Fibroblast of pulmonary artery (primary cell): ENCODE measurements around the gene PNLIPRP2.

Experiments used
- DNase-seq: peaks from one replicate; pipeline ENCODE4 v3.0.0-alpha.2; 2010; ENCODE audit warnings: low read depth
- H3K4me3 ChIP-seq: replicated peaks from 2 replicates; pipeline ENCODE4 v1.5.1; 2011; ENCODE audit warnings: low read depth, mild to moderate bottlenecking, control low read depth, low read length, moderate library complexity
- TF ChIP-seq, protein P1 (sequence below): IDR thresholded peaks from 2 replicates; pipeline ENCODE4 v1.5.1; 2011; ENCODE audit warnings: mild to moderate bottlenecking, control low read depth, low read length, inconsistent platforms; ENCODE audit errors: missing control alignments

PNLIPRP2 gene

DNA sequence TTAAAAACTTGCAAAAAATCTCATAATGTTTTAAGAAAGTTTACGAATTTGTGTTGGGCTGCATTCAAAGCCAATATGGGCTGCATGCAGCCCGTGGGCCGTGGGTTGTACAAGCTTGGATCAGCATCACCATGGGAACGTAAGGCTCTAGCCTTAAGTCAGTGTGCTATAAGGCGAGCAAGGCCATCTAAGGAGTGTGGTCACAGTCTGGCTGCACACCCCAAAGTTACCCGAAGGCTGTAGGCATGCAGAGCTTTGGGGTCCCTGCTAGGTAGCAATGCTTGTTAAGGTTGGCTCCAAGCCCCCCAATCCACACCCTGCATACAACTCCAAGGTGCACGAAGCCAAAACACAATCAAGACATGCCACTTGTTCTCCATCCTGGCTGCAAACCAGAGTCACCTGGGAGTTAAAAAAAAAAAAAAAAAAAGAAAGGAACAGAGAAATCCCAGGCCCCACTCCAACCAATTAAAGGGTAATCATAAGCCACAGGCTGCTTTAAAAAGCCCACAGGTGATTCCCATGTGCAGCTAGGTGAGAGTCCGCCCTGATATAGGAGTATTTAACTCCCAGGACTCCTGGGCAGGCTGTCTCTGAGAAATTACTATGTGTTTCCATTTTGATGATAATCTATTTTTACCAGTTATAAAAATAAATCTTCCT, 8.5 kb upstream of the PNLIPRP2 start:
- no peak for DNase-seq
- TF ChIP-seq, protein P1, sequence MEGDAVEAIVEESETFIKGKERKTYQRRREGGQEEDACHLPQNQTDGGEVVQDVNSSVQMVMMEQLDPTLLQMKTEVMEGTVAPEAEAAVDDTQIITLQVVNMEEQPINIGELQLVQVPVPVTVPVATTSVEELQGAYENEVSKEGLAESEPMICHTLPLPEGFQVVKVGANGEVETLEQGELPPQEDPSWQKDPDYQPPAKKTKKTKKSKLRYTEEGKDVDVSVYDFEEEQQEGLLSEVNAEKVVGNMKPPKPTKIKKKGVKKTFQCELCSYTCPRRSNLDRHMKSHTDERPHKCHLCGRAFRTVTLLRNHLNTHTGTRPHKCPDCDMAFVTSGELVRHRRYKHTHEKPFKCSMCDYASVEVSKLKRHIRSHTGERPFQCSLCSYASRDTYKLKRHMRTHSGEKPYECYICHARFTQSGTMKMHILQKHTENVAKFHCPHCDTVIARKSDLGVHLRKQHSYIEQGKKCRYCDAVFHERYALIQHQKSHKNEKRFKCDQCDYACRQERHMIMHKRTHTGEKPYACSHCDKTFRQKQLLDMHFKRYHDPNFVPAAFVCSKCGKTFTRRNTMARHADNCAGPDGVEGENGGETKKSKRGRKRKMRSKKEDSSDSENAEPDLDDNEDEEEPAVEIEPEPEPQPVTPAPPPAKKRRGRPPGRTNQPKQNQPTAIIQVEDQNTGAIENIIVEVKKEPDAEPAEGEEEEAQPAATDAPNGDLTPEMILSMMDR: no peak
- no peak overlapping the region for H3K4me3 ChIP-seq

DNA sequence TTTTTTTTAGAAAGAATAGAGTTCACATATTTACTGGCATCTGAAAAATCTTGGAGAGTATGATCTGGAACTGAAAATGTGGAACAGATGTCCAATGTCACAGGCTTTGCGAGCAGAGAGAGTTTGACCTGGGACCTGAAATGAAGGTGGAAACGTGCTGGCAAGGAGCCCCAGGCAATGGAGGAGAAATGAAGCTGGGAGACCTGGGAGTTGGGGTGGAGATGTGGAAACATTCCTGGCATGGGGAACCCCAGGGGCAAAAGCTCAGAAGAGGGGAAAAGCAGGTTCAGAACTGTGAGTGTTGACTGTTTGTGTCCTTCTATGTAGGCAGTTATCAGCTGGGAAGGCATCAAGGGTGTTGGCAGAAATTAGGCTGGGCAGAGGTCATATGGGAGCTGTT, 7.3 kb upstream of the PNLIPRP2 start:
- no peak overlapping the region for H3K4me3 ChIP-seq
- no peak for DNase-seq
- TF ChIP-seq, protein P1: no peak

DNA sequence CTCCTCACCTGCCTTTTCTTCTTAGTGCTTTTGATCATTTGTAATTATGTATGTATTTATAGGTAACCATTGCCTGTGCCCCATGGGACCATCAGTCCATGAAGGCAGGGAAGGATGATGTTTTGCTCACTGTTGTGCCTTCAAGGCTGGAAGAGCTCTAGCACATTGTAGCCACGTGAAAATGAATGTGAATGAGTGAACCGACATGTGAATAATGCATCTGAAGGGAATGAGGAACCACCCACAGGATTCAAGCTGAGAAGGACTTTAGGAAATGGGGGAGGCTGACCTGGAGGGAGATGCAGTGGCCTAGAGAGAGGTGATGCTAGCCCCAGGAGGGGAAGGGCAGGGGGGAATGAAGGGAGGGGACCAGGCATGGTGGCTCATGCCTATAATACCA, 6.0 kb upstream of the PNLIPRP2 start:
- H3K4me3 ChIP-seq: no peak overlapping the region
- no peak for DNase-seq
- TF ChIP-seq, protein P1: no peak

DNA sequence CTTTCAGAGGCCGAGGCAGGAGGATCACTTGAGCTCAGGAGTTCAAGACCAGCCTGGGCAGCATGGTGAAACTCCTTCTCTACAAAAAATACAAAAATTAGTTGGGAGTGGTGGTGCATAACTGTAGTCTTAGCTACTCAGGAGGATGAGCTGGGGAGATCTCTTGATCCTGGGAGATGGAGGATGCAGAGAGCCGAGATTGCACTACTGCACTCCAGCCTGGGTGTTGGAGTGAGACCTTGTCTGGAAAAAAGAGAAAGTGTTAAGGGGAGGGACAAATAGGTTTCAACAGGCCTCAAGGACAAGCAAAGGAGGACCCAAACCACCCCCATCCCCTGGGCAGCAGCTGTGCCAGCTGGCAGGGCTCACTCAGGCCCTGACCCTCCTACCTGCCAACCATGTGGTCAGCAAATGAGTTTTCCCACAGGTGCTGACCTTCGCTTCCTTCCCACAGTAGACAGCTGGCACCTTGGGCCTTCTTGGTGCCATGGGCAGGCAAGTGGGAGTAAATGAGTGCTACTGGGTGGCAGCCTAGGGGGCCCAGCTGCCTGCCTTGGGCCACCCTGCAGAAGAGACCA, 5.5 kb upstream of the PNLIPRP2 start:
- H3K4me3 ChIP-seq: no peak overlapping the region
- no peak for DNase-seq
- TF ChIP-seq, protein P1: no peak

DNA sequence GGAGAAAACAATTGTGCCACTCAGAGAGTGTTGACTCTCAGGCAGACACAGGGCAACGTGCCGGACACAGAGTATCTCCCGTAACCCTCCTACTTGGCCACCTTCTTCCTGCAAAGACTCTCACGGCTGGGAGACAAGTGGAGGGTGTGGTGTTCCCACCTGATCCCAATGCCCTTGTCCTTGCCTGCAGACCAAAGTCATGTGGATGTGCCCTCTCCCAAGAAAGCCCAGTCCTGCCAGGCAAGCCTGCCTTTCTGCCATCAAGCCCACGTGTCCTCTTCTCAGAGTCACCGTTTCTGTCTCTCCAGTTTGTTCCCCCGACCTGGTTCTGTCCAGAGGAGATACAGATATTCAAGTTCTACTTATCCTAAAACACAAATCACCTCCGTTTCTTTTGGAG, 723 bp downstream of the PNLIPRP2 start:
- DNase-seq: no peak
- TF ChIP-seq, protein P1: no peak
- no peak overlapping the region for H3K4me3 ChIP-seq

DNA sequence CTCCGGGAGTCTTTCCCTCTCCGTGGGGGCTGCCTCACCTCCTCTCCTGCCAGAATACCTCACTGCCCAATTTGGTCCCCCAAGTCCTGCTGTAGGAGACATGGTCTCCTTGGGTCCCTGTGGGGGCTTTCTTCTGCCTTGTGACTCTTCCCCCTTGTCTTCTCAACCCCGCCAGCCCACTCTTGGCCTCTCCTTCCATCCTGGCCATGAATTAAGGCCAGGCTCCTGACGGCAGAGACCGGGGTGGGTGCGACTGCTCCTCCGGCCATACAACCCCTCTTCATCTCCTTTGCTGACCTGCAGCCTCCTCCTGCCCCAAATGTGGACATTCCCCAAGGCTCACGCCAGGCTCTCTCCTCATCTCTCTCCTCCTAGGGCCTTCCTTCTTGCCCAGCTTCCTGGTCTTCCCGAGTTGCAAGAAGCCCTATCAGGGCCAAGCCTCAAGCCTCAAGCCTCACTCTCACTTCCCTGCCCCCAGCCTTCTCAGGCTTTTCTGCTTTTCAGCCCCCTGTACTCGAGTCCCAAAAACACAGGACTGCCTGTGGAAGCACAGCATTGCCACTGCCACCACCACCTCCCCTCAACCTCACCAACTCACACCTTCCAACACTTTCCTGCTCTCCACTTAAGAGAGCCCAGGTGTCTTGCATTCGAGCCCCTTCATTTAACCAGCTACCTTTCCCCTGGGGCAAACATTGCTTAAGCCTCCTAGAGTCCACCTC, 1.3 kb downstream of the PNLIPRP2 start:
- H3K4me3 ChIP-seq: no peak overlapping the region
- TF ChIP-seq, protein P1: no peak
- DNase-seq: no peak

DNA sequence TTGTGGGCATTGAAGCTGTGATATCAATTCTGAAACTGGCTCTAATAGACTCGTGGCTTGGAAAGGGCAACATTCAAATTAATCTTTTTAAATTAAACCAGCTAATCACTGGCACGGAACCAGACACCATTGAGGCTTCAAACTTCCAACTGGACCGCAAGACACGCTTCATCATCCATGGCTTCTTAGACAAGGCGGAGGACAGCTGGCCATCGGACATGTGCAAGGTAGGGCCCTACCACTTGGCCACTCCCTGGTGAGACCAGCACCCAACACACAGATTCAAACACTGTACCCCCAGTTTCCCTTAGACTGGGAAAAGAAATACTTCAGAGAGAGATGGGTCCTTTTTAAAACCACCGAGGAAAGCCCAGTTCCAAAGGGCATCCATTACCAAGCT, 5.1 kb downstream of the PNLIPRP2 start:
- H3K4me3 ChIP-seq: no peak overlapping the region
- TF ChIP-seq, protein P1: no peak
- no peak for DNase-seq
